Pancreas (tissue), 10 donors: ENCODE measurements around the gene GRIA4. TPM values are rescaled to one million over a fixed set of nuclear protein-coding genes. Genes with fewer than 3 reads are reported as not detected.

Source experiments
- ATAC-seq, 4 donors: fragments of 200-7000 bp; cut with Tn5 transposase; one replicate each; pipeline versions ENCODE4 v1.8.0 to v1.9.1; 2020; ENCODE audit warnings: mild to moderate bottlenecking in 4 of 4, moderate library complexity in 4 of 4
- DNase-seq, 6 donors: peaks; one replicate each; pipeline ENCODE4 v3.0.0-alpha.2; 2020
- FAIRE-seq: peaks from 2 replicates; lab custom pipeline; 2012; peaks lifted over from hg19 to GRCh38; lab: Jason Lieb, UNC
- H3K27ac ChIP-seq, 4 donors: fragments of 200-600 bp; sonication (generic); 1 replicate in 3 of 4; 2 replicates in 1 of 4; pipeline versions ENCODE4 v1.5.0 to v1.8.0; 2020
- H3K27me3 ChIP-seq, 4 donors: fragments of 200-600 bp; one replicate each; pipeline ENCODE4 v1.8.0; 2021
- H3K36me3 ChIP-seq, 3 donors: fragments of 200-600 bp; sonication (generic) in 1 of 3; one replicate each; pipeline versions ENCODE4 v1.5.0 to v1.8.0; 2020 to 2021
- H3K4me1 ChIP-seq, 3 donors: fragments of 200-600 bp; one replicate each; pipeline ENCODE4 v1.8.0; 2021
- H3K4me3 ChIP-seq, 4 donors: fragments of 200-600 bp; sonication (generic) in 2 of 4; one replicate each; pipeline versions ENCODE4 v1.5.0 to v1.8.0; 2020 to 2021
- H3K9me3 ChIP-seq, 4 donors: fragments of 200-600 bp; one replicate each; pipeline ENCODE4 v1.8.0; 2021
- WGBS, 2 donors: extraction: QIAGEN DNeasy Blood & Tissue Kit; methylation state at CpG; one replicate each; pipeline ENCODE4 v1.1.7; 2013; 5-methylcytosine and 5-hydroxymethylcytosine counted together
- intact Hi-C, 3 donors: fragments of 100-400 bp; cut with DNase I; formaldehyde crosslinking; loops; one replicate each; pipeline versions ENCODE4 v1.11.1 to v1.14.2; 2022
- polyA plus RNA-seq, 2 donors: library from polyadenylated mRNA; stranded (reverse); fragments of 200-250 nt; gene quantifications; one replicate each; pipeline ENCODE4 v1.2.3, GENCODE V29; 2013
- total RNA-seq, 6 donors: library from RNA; stranded (reverse); fragmentation: NEBNext Ultra II Directional in 4 of 6; extraction: Animal tissue kit (Norgen Biotek cat#: 25700) in 4 of 6; gene quantifications; one replicate each; pipeline versions ENCODE4 v1.2.1 to v1.2.4, GENCODE V29; 2021 to 2023
- TF ChIP-seq, protein P1 (sequence below), 4 donors: fragments of 200-600 bp; sonication (generic) in 3 of 4; IDR thresholded peaks; one replicate each; pipeline versions ENCODE4 v1.5.0 to v1.8.0; 2021; ENCODE audit warnings: antibody characterized with exemption in 4 of 4
- donor health status: healthy with polysubstance abuse.
- donor health status: DM: no; HTN: no; CAD: no; lungs with moderate emphysema.
- donor health status: DM: no; HTN: no; CAD: no.
- donor health status: control.
- donor health status: control.
- donor health status: Bipolar disorder and iron deficiency.
- donor health status: DM: yes; HTN: yes; CAD: no.
- donor health status: DM: no; HTN: no; CAD: no.
- donor health status: DM: no; HTN: no; CAD: no.
- donor health status: DM: yes; HTN: yes; CAD: no.

GRIA4 gene
- total and polyA plus RNA-seq, 8 donors = 0.22 to 2.4 (median 1.2) TPM

DNA sequence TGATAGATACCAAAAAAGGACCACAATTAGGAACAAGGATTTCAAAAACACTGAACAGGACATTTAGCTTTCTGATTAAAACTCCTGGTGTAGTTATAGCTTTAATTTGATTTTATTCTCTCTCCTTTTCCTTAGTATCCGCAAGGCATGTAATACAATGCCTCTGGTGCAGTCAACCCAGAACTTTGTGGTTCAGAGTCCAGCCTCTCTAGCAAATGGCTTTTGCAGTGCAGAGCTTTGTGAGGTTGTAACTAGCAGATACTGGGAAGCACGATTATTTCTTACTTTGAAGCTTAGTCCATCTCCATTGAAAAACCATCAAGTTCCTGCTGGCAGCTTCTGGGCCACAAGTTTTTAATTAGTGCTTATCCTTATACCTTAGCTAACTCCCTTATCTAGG is 79.8 kb downstream of the GRIA4 start:
- Histone ChIP-seq H3K4me1 (no peaks in the 10 kb centered on the region), H3K27ac (no peak overlapping the region), H3K27me3 (no peaks in the 10 kb centered on the region), H3K4me3 (no peak overlapping the region), H3K9me3 (no peaks in the 10 kb centered on the region), H3K36me3 (no peaks in the 10 kb centered on the region)
- DNase-seq (no peak), FAIRE-seq (no peak), ATAC-seq (no peak)
- 61 to 65% methylated on average over 2 of the region's 2 CpGs for WGBS, 2 donors
- TF ChIP-seq, protein P1, sequence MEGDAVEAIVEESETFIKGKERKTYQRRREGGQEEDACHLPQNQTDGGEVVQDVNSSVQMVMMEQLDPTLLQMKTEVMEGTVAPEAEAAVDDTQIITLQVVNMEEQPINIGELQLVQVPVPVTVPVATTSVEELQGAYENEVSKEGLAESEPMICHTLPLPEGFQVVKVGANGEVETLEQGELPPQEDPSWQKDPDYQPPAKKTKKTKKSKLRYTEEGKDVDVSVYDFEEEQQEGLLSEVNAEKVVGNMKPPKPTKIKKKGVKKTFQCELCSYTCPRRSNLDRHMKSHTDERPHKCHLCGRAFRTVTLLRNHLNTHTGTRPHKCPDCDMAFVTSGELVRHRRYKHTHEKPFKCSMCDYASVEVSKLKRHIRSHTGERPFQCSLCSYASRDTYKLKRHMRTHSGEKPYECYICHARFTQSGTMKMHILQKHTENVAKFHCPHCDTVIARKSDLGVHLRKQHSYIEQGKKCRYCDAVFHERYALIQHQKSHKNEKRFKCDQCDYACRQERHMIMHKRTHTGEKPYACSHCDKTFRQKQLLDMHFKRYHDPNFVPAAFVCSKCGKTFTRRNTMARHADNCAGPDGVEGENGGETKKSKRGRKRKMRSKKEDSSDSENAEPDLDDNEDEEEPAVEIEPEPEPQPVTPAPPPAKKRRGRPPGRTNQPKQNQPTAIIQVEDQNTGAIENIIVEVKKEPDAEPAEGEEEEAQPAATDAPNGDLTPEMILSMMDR (IDR thresholded peaks at IDR 0.05) = no peak
- intact Hi-C loops = no loop called here

DNA sequence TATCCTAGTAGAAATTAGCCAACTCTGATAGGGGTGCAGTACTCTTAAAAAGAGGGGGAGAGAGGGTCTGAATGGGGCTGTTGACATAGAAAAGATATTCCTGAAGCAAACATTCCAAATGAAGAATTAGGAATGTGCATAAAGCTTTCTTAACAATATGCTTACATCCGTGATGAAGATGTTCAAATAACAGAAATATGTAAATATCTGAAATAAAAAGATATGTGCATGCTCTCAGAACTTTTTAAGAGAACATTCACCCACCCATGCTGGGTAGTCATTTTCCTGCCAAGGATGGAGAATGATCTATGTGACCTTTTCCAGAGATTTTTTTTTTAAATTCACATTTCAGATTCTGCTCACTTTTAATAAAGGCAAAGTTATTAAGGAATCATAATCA is 80.6 kb downstream of the GRIA4 start:
- TF ChIP-seq, protein P1 (IDR thresholded peaks at IDR 0.05) = no peak
- no peaks in the 10 kb centered on the region for H3K9me3 ChIP-seq
- intact Hi-C loops = no loop called here
- H3K4me3 ChIP-seq = no peak overlapping the region
- FAIRE-seq (no peak), ATAC-seq (no peak), DNase-seq (no peak)
- WGBS, 2 donors = 30 to 59% methylated on average over 1 of the region's 1 CpG
- H3K36me3 ChIP-seq = no peaks in the 10 kb centered on the region
- no peak overlapping the region for H3K27ac ChIP-seq
- no peaks in the 10 kb centered on the region for H3K27me3 ChIP-seq
- no peaks in the 10 kb centered on the region for H3K4me1 ChIP-seq

DNA sequence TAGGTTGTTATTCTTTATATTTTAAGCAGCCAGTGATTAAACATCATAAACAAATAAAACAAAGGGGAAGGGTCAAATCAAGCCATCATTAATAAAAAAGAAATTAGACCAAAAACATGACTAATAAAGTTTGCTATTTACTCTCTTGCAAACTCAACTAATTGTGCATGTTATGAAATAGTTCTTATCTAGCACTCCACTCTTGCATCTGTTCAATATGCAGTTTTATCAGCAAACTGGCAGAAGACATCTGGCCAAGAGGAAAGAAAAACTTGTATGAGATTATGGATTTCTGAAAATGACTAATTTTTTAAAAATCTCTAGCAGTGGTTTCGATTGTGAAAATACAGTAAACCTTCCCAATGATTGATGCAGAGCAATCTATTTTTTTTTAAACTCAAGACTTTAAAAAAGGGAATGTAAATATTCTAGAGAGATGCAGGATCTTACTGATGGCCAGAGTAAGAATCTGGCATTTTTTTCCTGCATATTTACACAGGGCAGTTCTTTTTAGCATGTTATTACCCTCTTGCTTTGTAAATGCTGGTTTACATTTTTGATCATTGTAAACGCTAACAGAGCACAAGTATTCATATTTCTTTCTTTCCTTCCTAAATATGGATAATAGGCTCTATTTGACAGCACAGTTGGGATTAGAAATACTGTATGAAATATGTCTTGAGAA is 83.3 kb downstream of the GRIA4 start:
- FAIRE-seq = no peak
- no peak overlapping the region for H3K27ac ChIP-seq
- TF ChIP-seq, protein P1 (IDR thresholded peaks at IDR 0.05) = no peak

DNA sequence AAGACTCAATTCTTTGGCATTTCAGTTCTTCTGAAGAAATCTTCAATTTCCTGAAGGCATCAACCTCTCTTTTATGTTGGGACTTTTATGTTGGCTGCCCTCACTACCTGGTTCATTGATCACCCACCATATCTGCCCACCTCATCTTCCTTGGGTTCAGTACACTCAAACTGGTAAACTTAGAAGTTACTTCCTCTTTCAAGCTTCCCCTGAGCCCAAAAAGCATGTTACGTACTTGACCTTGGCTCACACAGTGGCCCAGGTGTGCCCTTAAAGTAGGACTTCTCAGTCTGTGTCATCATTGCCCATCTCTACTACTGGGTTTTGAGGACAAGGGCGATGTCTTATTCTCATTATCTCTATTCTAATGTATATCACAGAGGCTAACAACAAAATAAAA is 86.1 kb downstream of the GRIA4 start:
- Histone ChIP-seq H3K4me3 (no peak overlapping the region), H3K4me1 (no peaks in the 10 kb centered on the region), H3K27ac (no peak overlapping the region), H3K27me3 (no peaks in the 10 kb centered on the region), H3K36me3 (no peaks in the 10 kb centered on the region), H3K9me3 (no peaks in the 10 kb centered on the region)
- no peak for ATAC-seq
- intact Hi-C loops = no loop called here
- FAIRE-seq = no peak
- TF ChIP-seq, protein P1 (IDR thresholded peaks at IDR 0.05) = no peak
- no peak for DNase-seq
- WGBS, 2 donors = 64 to 91% methylated on average over 2 of the region's 2 CpGs

More for the DNA sequence above, 83.3 kb downstream of the GRIA4 start:
- intact Hi-C loops = no loop called here
- Histone ChIP-seq H3K27me3 (no peaks in the 10 kb centered on the region), H3K9me3 (no peaks in the 10 kb centered on the region), H3K36me3 (no peaks in the 10 kb centered on the region), H3K4me1 (no peaks in the 10 kb centered on the region), H3K4me3 (no peak overlapping the region)
- DNase-seq = no peak
- ATAC-seq = no peak
- WGBS, 2 donors = 38 to 42% methylated on average over 2 of the region's 2 CpGs

DNA sequence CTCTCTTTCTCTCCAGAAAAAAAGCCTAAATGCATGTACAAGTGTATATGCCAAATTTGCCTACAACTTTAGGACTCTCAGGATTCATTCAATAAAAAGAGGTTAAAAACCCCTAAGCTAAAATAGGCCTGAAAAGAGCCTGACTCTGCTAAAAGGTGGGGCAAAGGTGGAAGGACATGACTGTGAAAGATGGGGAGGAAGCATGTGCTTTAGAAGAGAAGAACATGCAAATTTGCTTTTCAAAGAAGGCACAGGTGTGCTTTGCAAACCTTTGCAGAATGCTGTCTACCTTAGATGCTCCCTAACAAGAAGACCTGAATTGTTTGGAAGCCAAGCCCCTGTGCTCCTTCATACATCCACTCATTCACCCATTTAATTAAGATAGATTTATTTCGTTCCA is 87.4 kb downstream of the GRIA4 start:
- Histone ChIP-seq H3K4me1 (no peaks in the 10 kb centered on the region), H3K27ac (no peak overlapping the region), H3K9me3 (no peaks in the 10 kb centered on the region), H3K4me3 (no peak overlapping the region), H3K27me3 (no peaks in the 10 kb centered on the region), H3K36me3 (no peaks in the 10 kb centered on the region)
- DNase-seq (no peak), ATAC-seq (no peak), FAIRE-seq (no peak)
- 23% methylated on average over 1 of the region's 1 CpG for WGBS, 2 donors
- intact Hi-C loops = no loop called here
- TF ChIP-seq, protein P1 (IDR thresholded peaks at IDR 0.05) = no peak
